Adipocyte (in vitro differentiated cells): ENCODE results near the gene HPS4.
"Not testable (repeated sequence)": the region's sequence is repeated elsewhere in the genome, so short reads cannot be mapped to it uniquely, and the experiment has no call there.

Experiments used
- DNase-seq: peaks from one replicate; pipeline ENCODE4 v3.0.0-alpha.2; 2015; ENCODE audit warnings: low read depth
- H3K27me3 ChIP-seq: replicated peaks from 2 replicates; pipeline ENCODE4 v1.7.0; 2013; ENCODE audit warnings: mild to moderate bottlenecking, low read length, moderate library complexity; ENCODE audit not compliant: control insufficient read depth, insufficient read depth
- H3K36me3 ChIP-seq: 2 replicates; pipeline ENCODE4 v1.7.0; 2013; ENCODE audit warnings: low read length, mild to moderate bottlenecking, moderate library complexity; ENCODE audit not compliant: control insufficient read depth, insufficient read depth, severe bottlenecking
- H3K4me1 ChIP-seq: 2 replicates; pipeline ENCODE4 v1.7.0; 2013; ENCODE audit warnings: mild to moderate bottlenecking, low read length, moderate library complexity; ENCODE audit not compliant: control insufficient read depth, insufficient read depth
- H3K4me3 ChIP-seq: 2 replicates; pipeline ENCODE4 v1.7.0; 2013; ENCODE audit warnings: mild to moderate bottlenecking, low read length, moderate library complexity
- H3K9ac ChIP-seq: 2 replicates; pipeline ENCODE4 v1.7.0; 2013; ENCODE audit warnings: mild to moderate bottlenecking, low read length, moderate library complexity
- H3K9me3 ChIP-seq: 2 replicates; pipeline ENCODE4 v1.7.0; 2013; ENCODE audit warnings: mild to moderate bottlenecking, low read length, moderate library complexity; ENCODE audit not compliant: control insufficient read depth

Gene HPS4

DNA sequence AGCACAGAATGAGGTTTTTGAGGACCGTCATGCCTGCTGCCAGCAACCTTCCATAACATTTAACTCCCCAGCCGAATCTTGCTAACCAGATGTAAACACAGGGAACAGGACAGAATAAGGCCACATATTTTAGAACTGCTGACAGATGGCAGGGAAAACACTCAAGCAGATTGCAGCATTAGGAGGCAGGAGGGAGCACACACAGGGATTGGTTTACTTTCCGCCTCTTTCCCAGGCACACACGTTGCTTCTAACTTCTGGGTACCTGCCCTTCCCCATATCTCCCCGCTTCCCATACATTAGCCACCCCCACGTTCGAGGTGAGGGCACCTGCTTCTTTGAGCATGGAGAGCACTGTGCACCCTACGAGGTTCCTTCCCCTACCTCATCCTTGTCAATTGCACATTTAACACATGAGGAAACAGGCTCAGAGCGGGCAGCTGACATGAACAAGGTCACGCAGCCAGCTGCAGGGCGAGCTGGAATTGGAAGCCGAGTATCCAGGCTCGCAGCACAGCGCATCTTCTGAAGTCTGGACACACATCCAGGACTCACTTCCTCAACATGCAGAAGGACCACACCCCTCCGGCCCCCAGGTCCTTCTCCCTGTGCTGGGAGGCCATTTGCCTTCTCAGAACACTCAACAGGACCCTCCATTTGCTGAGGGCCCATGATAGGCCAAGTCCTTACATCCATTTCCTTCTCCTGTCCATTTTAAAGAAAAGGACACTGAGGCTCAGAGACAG, 35.8 kb downstream of the HPS4 start:
- Histone ChIP-seq H3K27me3 (no peaks in the 10 kb centered on the region), H3K4me1 (no peaks in the 10 kb centered on the region), H3K36me3 (peaks cover 16% of the 10 kb centered on the region), H3K9me3 (no peaks in the 10 kb centered on the region), H3K4me3 (no peak overlapping the region), H3K9ac (no peak overlapping the region)
- no peak for DNase-seq

DNA sequence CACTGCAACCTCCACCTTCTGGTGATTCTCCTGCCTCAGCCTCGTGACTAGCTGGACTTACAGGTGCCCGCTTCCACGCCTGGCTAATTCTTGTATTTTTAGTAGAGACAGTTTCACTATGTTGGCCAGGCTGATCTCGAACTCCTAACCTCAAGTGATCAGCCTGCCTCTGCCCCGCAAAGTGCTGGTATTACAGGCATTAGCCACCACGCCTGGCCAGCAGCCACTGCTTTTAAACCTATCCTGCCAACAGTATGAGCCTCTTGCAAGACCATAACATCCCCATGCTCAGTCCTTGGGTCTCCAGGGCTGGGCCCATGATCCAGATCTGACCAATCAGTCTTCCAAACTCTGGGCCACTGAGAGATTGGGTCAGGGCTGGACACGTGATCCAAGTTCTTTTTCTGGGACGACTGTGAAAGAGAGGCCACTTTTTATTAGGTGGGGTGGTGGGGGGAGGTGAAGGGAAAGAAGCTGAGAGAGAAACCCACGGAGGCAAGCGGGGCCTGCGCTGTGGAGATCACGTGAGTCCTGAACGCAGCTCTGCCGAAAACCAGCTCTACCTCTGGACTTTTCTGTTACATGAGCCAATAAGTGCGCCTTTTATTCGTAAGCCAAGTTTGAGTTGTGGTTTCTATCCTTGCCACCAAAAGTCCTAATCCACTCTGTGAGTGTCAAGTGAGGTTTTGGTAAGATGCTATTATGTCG, 36.6 kb downstream of the HPS4 start:
- no peak for DNase-seq
- H3K36me3 ChIP-seq: peaks cover 8% of the 10 kb centered on the region
- H3K4me3 ChIP-seq: no peak overlapping the region
- no peaks in the 10 kb centered on the region for H3K9me3 ChIP-seq
- H3K4me1 ChIP-seq: no peaks in the 10 kb centered on the region
- no peak overlapping the region for H3K9ac ChIP-seq
- H3K27me3 ChIP-seq: no peaks in the 10 kb centered on the region

DNA sequence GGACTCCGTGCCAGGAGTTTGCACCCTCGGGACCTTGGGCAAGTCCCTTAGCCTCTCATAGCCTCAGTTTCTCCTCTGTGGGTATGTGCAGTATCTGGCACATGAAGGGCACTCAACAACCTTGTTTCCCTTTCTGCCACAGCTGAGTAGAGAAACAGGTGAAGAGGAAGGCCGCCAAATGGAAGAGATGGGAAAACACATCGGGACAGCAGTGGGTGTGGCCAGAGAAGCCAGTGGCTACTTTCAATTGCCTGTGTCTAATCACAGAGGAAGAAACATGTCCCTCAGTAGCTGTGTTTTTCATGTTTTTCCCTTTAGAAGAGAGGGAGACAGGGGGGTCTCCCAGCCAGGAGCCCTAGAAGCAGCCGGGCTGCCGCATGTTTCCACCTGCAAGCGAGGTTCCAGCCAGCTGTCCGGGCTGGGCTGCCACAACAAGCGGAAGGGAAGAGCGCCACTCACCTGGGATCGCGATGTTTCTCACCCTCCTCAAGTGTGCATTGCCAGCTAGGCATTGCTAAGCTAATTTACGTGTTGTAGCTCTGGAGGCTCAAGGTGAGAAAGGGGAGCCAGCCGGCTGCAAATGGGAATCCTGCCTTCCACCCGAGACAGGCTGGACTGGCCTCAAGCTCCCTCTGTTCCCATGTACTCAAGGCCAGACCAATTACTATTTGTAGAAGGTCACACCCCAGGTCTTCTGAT, 37.9 kb downstream of the HPS4 start:
- Histone ChIP-seq H3K4me3 (no peak overlapping the region), H3K4me1 (no peaks in the 10 kb centered on the region), H3K9ac (no peak overlapping the region), H3K36me3 (no peaks in the 10 kb centered on the region), H3K9me3 (no peaks in the 10 kb centered on the region), H3K27me3 (no peaks in the 10 kb centered on the region)
- no peak for DNase-seq

DNA sequence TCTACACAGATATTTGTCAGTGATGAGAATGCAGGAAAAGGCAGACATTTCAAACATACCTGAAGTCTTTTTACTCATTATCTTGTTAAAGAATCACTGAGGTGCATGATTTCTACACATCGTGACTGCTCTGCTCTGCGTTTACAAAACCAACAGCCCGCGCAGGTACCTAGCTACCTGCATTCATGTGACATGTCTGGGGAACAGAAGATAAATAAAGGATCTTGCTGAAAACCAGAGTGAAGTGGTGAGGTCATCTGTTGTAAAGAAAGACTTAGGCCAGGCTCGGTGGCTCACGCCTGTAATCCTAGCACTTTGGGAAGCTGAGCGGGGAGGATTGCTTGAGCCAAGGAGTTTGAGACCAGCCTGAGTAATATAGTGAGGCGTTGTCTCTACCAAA, 38.8 kb downstream of the HPS4 start:
- DNase-seq: no peak
- H3K4me1 ChIP-seq: no peaks in the 10 kb centered on the region
- H3K9me3 ChIP-seq: no peaks in the 10 kb centered on the region
- H3K9ac ChIP-seq: no peak overlapping the region
- H3K4me3 ChIP-seq: no peak overlapping the region
- H3K27me3 ChIP-seq: no peaks in the 10 kb centered on the region
- H3K36me3 ChIP-seq: no peaks in the 10 kb centered on the region

DNA sequence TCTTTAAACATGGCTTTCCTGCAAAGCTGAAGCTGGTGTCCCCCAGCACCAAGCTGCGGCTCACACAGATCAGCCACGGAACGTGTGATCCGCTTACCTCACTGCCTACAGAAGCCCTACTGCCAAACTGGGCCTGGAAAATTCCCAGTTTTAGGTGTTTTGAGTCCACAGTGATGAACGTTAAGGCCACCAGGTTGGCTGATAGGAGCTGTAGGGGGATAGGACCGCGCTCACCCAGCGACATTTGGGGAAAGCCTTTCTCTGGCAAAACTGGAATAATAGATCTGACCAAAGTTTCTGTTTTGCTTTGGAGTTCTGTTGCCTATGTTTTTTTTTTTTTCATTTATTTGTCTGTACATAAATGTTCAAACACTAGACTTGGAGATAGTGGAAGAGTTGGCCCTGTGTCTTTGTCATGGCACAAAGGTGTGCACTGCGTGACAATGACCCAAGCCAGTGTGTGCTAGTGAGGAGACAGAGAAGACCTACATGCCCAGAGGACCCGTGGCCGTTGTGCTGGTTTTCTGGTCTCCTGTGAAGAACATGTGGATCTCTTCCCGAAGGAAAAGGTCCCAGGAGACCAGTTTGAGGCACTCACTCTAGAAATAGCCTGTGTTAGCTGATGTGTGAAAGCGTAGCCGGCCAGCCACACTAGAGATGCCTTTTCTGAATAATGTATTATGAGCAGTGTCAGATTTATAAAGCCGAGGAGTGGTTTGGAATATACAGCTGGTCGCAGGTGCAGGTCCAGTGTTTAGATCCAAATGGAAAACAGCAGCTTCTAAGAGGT, 39.5 kb downstream of the HPS4 start:
- H3K9ac ChIP-seq: no peak overlapping the region
- DNase-seq: no peak
- no peaks in the 10 kb centered on the region for H3K27me3 ChIP-seq
- H3K9me3 ChIP-seq: no peaks in the 10 kb centered on the region
- no peak overlapping the region for H3K4me3 ChIP-seq
- no peaks in the 10 kb centered on the region for H3K4me1 ChIP-seq
- H3K36me3 ChIP-seq: no peaks in the 10 kb centered on the region

DNA sequence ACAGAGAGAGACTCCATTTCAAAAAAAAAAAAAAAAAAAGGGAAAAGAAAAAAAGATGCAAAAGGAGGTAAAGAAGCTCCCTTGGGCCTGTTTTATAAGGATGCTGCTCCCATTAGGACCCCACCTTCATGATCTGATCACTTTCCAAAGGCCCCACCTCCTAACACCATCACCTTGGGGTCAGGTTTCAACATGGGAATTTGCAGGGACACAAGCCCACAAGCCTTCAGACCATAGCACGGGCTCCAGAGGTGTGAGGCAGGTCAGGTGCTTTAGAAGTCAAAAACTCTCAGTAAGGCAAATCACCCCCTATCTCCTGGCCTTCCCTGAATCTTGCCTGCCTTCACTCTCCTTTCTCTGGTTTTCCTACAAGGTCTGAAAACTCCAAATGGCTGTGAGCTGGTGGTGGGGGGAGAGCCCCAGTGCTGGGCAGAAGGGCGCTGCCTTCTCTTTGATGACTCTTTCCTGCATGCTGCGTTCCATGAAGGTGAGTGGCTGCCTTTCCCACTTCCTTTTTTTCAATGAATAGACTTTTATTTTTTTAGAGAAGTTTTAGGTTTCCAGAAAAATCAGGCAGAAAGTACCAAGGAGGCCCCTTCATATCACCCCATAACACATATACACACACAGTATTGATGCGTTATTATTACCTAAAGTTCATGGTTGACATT, 41.4 kb downstream of the HPS4 start:
- no peak overlapping the region for H3K4me3 ChIP-seq

DNA sequence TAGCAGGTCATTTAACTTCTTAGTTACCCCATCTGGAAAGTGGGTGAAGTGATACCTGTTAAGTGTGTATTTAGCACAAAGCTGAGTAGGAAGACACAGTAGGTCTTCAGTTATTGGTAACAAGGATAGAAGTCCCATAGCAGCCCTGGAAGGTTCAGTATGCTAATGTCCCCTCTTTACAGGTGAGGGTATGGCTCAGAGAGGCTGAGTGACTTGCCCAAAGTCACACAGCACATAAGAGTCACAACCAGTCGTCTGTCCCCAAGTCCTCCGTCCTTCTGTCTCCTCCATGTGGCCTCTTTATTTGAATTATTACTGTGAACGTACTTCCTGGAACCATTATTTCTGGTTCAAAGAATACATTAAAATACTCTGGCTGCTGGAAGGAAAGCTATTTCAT, 44.0 kb downstream of the HPS4 start:
- no peak for DNase-seq
- H3K36me3 ChIP-seq: no peaks in the 10 kb centered on the region
- H3K27me3 ChIP-seq: no peaks in the 10 kb centered on the region
- no peak overlapping the region for H3K4me3 ChIP-seq
- H3K9ac ChIP-seq: no peak overlapping the region
- no peaks in the 10 kb centered on the region for H3K9me3 ChIP-seq
- no peaks in the 10 kb centered on the region for H3K4me1 ChIP-seq

More for the DNA sequence above, 41.4 kb downstream of the HPS4 start:
- H3K9me3 ChIP-seq: no peaks in the 10 kb centered on the region
- no peaks in the 10 kb centered on the region for H3K4me1 ChIP-seq
- no peak overlapping the region for H3K9ac ChIP-seq
- H3K36me3 ChIP-seq: no peaks in the 10 kb centered on the region
- H3K27me3 ChIP-seq: no peaks in the 10 kb centered on the region
- no peak for DNase-seq

DNA sequence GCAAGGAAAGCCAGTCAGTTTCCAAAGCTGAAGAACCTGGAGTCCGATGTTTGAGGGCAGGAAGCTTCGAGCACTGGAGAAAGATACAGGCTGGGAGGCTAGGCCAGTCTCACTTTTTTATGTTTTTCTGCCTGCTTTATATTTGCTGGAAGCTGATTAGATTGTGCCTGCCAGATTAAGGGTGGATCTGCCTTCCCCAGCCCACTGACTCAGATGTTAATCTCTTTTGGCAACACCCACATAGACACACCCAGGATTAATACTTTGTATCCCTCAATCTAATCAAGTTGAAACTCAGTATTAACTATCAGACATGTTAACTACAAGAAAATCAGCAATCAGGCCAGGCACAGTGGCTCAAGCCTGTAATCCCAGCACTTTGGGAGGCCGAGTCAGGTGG, 44.8 kb downstream of the HPS4 start:
- not testable (repeated sequence) for H3K4me1 ChIP-seq, H3K9me3 ChIP-seq, H3K9ac ChIP-seq, H3K27me3 ChIP-seq, H3K36me3 ChIP-seq, DNase-seq, H3K4me3 ChIP-seq

DNA sequence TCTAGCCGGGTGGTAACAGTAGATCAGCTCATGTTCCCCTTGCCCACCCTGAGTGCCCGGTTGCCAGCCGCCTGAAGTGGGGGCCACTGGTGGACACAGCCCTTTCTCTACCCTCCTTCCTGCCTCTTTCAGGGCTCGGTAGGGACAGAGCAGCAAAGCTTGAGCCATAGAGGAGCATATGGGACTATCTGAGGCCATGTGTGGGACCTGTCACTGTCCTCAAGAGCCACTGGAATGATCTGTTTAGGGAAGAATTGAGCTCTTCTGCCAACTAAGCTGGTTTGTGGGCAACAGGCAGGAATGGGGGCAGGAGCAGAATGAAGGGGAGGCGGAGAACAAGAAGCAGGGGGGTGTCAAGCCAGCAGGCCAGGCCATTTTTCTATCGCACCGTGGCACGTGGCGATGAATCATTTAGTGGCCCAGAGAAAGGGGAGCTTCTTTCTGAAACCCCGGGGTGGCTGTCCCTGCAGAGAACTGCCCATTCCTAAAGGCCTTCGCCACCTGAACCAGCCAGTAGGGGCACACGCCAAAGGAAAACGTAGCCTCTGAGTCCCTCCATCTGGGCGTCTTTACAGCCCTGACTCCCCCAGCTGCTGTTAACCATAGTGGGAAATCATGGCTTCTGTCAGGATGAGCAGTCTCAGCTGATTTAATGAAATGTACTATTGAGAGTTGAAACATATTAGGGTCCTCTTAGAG, 45.7 kb downstream of the HPS4 start:
- DNase-seq: no peak
- Histone ChIP-seq H3K27me3 (no peaks in the 10 kb centered on the region), H3K9ac (no peak overlapping the region)

DNA sequence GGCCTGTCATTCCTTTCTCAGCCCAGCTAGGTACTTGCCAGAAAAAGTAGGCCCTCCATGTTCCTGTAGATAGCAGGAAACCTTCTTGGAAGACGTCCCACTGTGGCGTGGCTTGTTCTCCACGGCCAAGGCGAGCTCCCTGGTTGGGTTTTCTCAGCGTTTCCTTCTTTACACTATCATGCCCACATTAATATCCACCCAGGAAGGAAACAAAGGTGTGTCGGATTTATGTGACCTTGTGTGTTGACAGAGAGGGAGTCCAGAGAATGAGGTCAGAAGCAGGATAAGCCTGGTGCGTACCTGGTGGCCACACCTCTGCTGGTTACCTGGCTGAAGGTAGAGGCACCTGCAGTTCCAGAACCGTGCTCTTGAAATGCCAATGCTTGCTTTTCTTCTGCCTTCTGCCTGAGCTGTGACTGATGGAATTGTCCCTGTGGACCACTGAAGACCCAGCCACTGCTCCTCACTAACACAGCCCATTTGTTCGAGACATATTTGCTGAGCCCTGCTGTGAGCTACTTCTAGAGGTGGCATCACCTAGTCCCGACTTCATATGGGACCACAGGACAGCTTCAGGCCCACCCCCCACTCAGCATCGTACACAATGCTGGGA, 46.6 kb downstream of the HPS4 start:
- Histone ChIP-seq H3K4me3 (no peak overlapping the region), H3K4me1 (no peaks in the 10 kb centered on the region), H3K9me3 (no peaks in the 10 kb centered on the region), H3K9ac (no peak overlapping the region), H3K27me3 (no peaks in the 10 kb centered on the region), H3K36me3 (no peaks in the 10 kb centered on the region)
- DNase-seq: no peak

More for the DNA sequence above, 45.7 kb downstream of the HPS4 start:
- Histone ChIP-seq H3K9me3 (no peaks in the 10 kb centered on the region), H3K36me3 (no peaks in the 10 kb centered on the region), H3K4me1 (no peaks in the 10 kb centered on the region), H3K4me3 (no peak overlapping the region)
